A673 (cell line): ENCODE data around the gene PIP4K2A.

Experiments used
- CTCF ChIP-seq: fragments of 300-800, 200-600 bp; sonication (generic); conservative IDR thresholded peaks from 2 replicates; pipeline ENCODE4 v1.5.1; 2017; ENCODE audit warnings: low read depth, mild to moderate bottlenecking, antibody characterized with exemption, low read length, moderate library complexity, mixed read lengths
- EZH2 ChIP-seq: fragments of 200-600 bp; sonication (generic); IDR thresholded peaks from 2 replicates; pipeline ENCODE4 v1.6.1; 2017; ENCODE audit warnings: borderline replicate concordance, low read depth, mild to moderate bottlenecking, mixed read lengths, antibody characterized with exemption, low read length; ENCODE audit not compliant: poor library complexity, severe bottlenecking

- no peak for TF ChIP-seq CTCF
- TF ChIP-seq EZH2, result no peak
Measured at GRCh38 chr10:22643775-22644174, 70.6 kb downstream of the PIP4K2A start.
